CD4-positive, alpha-beta T cell (primary cell): Measurements from ENCODE around the gene RHOU. TPM values are rescaled to one million over a fixed set of nuclear protein-coding genes. Genes with fewer than 3 reads are reported as not detected.

Experiments
- ATAC-seq: fragments of 200-7000 bp; cut with Tn5 transposase; one replicate; pipeline ENCODE4 v1.10.0; 2022; ENCODE audit warnings: mild to moderate bottlenecking; ENCODE audit not compliant: poor library complexity
- CTCF ChIA-PET: fragments of 350-600 bp; sonication (Branson Sonifier 250); formaldehyde crosslinking; loops from one replicate; lab custom pipeline; 2021; ENCODE audit warnings: antibody characterized with exemption, inconsistent platforms; lab: Charles Lee
- POLR2A ChIA-PET: fragments of 350-600 bp; sonication (Branson Sonifier 250); formaldehyde crosslinking; loops from one replicate; lab custom pipeline; 2021; ENCODE audit warnings: antibody characterized with exemption, inconsistent platforms; lab: Charles Lee
- DNase-seq, 14 experiments: peaks; one replicate each; pipeline ENCODE4 v3.0.0-alpha.2; 2013 to 2020; ENCODE audit warnings: mixed read lengths in 2 of 14
- H3K27ac ChIP-seq, 2 donors: one replicate each; pipeline versions ENCODE4 v1.5.1 to v1.7.0; 2013; ENCODE audit warnings: low read length in 2 of 2, low read depth in 1 of 2, mild to moderate bottlenecking in 1 of 2
- H3K27me3 ChIP-seq, 2 experiments: 1 replicate in 1 of 2; 2 replicates in 1 of 2; pipeline versions ENCODE4 v1.6.1 to v1.7.0; 2013; ENCODE audit warnings: low read length in 2 of 2, control low read depth in 1 of 2, mild to moderate bottlenecking in 1 of 2, moderate library complexity in 1 of 2; ENCODE audit not compliant: insufficient read depth in 2 of 2, control insufficient read depth in 1 of 2
- H3K36me3 ChIP-seq: one replicate; pipeline ENCODE4 v1.6.1; 2013; ENCODE audit warnings: low read length, control low read depth; ENCODE audit not compliant: insufficient read depth
- H3K4me1 ChIP-seq: one replicate; pipeline ENCODE4 v1.6.1; 2013; ENCODE audit warnings: low read length, control low read depth; ENCODE audit not compliant: insufficient read depth
- H3K4me3 ChIP-seq: one replicate; pipeline ENCODE4 v1.5.1; 2013; ENCODE audit warnings: mild to moderate bottlenecking, low read length, moderate library complexity
- H3K9me3 ChIP-seq, 2 experiments: 1 replicate in 1 of 2; 2 replicates in 1 of 2; pipeline versions ENCODE4 v1.6.1 to v1.7.0; 2013; ENCODE audit warnings: low read length in 2 of 2, mild to moderate bottlenecking in 2 of 2, control low read depth in 1 of 2, moderate library complexity in 1 of 2; ENCODE audit not compliant: control insufficient read depth in 1 of 2, insufficient read depth in 1 of 2
- H3K27ac Mint-ChIP-seq: one replicate; pipeline ENCODE4 v1.8.0; 2020; ENCODE audit warnings: mixed read lengths
- H3K27me3 Mint-ChIP-seq: one replicate; pipeline ENCODE4 v1.8.0; 2021; ENCODE audit warnings: mixed read lengths
- H3K36me3 Mint-ChIP-seq: one replicate; pipeline ENCODE4 v1.8.0; 2021; ENCODE audit warnings: low read depth, mixed read lengths
- H3K4me1 Mint-ChIP-seq: one replicate; pipeline ENCODE4 v1.8.0; 2021; ENCODE audit warnings: low read depth, mixed read lengths
- H3K4me3 Mint-ChIP-seq: one replicate; pipeline ENCODE4 v1.8.0; 2020; ENCODE audit warnings: mild to moderate bottlenecking, mixed read lengths
- H3K9me3 Mint-ChIP-seq: one replicate; pipeline ENCODE4 v1.8.0; 2020; ENCODE audit warnings: mixed read lengths
- CTCF ChIP-seq: fragments of 200-600 bp; IDR thresholded peaks from one replicate; pipeline ENCODE4 v1.8.0; 2022; ENCODE audit warnings: antibody characterized with exemption, mild to moderate bottlenecking
- intact Hi-C, 2 experiments: fragments of 100-400 bp; cut with DNase I in 1 of 2; cut with micrococcal nuclease in 1 of 2; formaldehyde crosslinking; loops; one replicate each; pipeline versions ENCODE4 v1.15.1 to v1.9.0; 2023 to 2025; cut with DNase I, micrococcal nuclease
- total RNA-seq, 174 experiments: library from RNA in 2 of 174; stranded (reverse) in 2 of 174; gene quantifications; one replicate each; pipeline ENCODE4 v1.2.3 and lab custom pipeline; 2021 to 2026

RHOU gene
- total RNA-seq, 2 experiments from 2014 or later = 1.2 TPM

GRCh38 chr1:228725178-228725577, 10.1 kb upstream of the RHOU start:
- DNase-seq (no peak), ATAC-seq (no peak)
- Mint-ChIP-seq H3K36me3 (no peaks in the 10 kb centered on the region), H3K9me3 (no peaks in the 10 kb centered on the region), H3K27ac (no peak overlapping the region), H3K27me3 (peaks cover 11% of the 10 kb centered on the region), H3K4me1 (no peaks in the 10 kb centered on the region), H3K4me3 (no peak overlapping the region)
- Histone ChIP-seq H3K27ac (no peak overlapping the region), H3K27me3 (no peaks in the 10 kb centered on the region), H3K4me1 (no peaks in the 10 kb centered on the region), H3K36me3 (no peaks in the 10 kb centered on the region), H3K4me3 (no peak overlapping the region), H3K9me3 (no peaks in the 10 kb centered on the region)
- intact Hi-C loops = no loop called here
- no peak for TF ChIP-seq CTCF
- ChIA-PET POLR2A (no interaction called here), CTCF (no interaction called here)

GRCh38 chr1:228727681-228728171, 7.6 kb upstream of the RHOU start:
- no peak for DNase-seq
- no peaks in the 10 kb centered on the region for H3K9me3 Mint-ChIP-seq

GRCh38 chr1:228732426-228732825, 2.9 kb upstream of the RHOU start:
- H3K36me3 Mint-ChIP-seq = no peaks in the 10 kb centered on the region
- CTCF ChIA-PET = no interaction called here
- H3K4me3 Mint-ChIP-seq = peak overlapping the region; percentile 68
- ATAC-seq (no peak), DNase-seq (no peak)
- POLR2A ChIA-PET = no interaction called here
- H3K27me3 Mint-ChIP-seq = peaks cover 13% of the 10 kb centered on the region
- H3K4me1 Mint-ChIP-seq = peaks cover 14% of the 10 kb centered on the region
- no peak for TF ChIP-seq CTCF
- H3K9me3 ChIP-seq = no peaks in the 10 kb centered on the region
- peaks cover 16% of the 10 kb centered on the region for H3K4me1 ChIP-seq
- H3K9me3 Mint-ChIP-seq = no peaks in the 10 kb centered on the region
- H3K27ac Mint-ChIP-seq = no peak overlapping the region
- H3K36me3 ChIP-seq = no peaks in the 10 kb centered on the region
- H3K27ac ChIP-seq = no peak overlapping the region
- H3K27me3 ChIP-seq = no peaks in the 10 kb centered on the region
- no peak overlapping the region for H3K4me3 ChIP-seq
- intact Hi-C loops = loop anchor here in 1 of 2 experiments (5.0 kb wide), 1 partner anchor 755 kb away; no protein-coding TSS in a partner anchor

More at GRCh38 chr1:228727681-228728171, 7.6 kb upstream of the RHOU start:
- no peak for ATAC-seq
- Histone ChIP-seq H3K27ac (no peak overlapping the region), H3K9me3 (no peaks in the 10 kb centered on the region), H3K27me3 (no peaks in the 10 kb centered on the region), H3K4me1 (no peaks in the 10 kb centered on the region), H3K4me3 (no peak overlapping the region), H3K36me3 (no peaks in the 10 kb centered on the region)
- Mint-ChIP-seq H3K27ac (no peak overlapping the region), H3K27me3 (peaks cover 13% of the 10 kb centered on the region), H3K4me3 (no peak overlapping the region), H3K4me1 (no peaks in the 10 kb centered on the region), H3K36me3 (no peaks in the 10 kb centered on the region)
- TF ChIP-seq CTCF = no peak
- CTCF ChIA-PET = interaction anchor here (1.1 kb wide), 1 partner anchor 8 kb away, joined by 3 read pairs; no protein-coding TSS in a partner anchor
- POLR2A ChIA-PET = no interaction called here
- intact Hi-C loops = no loop called here
